ENCODE results near the gene CDK18.

The CDK18 gene

DNA sequence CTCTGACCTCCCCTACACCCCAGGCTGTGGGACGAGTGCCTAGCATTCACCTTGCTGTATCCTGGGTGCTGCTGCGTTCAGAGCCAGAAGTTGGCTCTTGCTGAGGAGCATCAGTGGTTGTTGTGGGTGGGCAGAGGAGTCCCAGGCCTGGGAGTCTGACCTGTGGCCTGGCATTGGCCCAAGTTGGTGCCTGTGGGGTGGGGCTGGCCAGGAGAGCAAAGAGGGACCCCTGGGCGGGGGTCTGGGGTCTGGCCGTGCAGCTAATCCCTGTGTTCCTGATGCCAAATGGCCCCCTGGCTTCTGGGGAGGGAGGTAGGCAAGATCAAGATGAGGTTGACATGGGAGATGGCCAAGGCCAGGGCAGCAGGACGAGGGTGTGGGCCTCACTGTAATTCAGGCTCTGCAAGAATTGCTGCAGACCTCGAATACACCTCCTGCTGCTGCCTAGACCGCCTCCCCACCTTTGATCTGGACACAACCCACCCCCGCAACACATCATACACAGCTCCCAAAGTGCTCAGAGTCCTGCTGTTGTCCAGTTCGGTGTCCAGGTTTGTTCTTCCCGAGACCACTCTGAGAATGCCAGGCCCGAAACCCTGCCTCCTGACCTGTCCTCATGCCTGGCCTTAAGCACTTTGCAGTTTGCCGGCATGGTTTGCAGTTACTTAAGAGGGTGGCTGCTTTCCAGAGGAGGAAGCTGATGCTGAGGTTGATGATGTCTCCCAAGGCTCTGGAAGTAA, 28.7 kb downstream of the CDK18 start:
- Histone ChIP-seq H3K36me3 (ENCODE audit: control insufficient read depth, insufficient read depth, low read length) (no peaks in the 10 kb centered on the region), H2AK5ac (ENCODE audit: low read length) (no peak overlapping the region), H3K56ac (ENCODE audit: low read length) (no peak overlapping the region), H4K8ac (ENCODE audit: low read depth, low read length) (no peak overlapping the region), H3K18ac (ENCODE audit: low read length) (no peak overlapping the region), H3K4me1 (ENCODE audit: control insufficient read depth, low read depth, low read length) (no peaks in the 10 kb centered on the region), H3K4ac (ENCODE audit: low read depth, low read length) (no peak overlapping the region), H3K4me2 (ENCODE audit: low read length) (no peak overlapping the region), H3K4me3 (ENCODE audit: low read length) (no peak overlapping the region), H2BK5ac (ENCODE audit: low read length) (no peak overlapping the region), H2BK15ac (replicated peaks; ENCODE audit: low read depth) (no peak overlapping the region), H3K27me3 (ENCODE audit: insufficient read depth, low read length, poor library complexity) (no peaks in the 10 kb centered on the region), H3K23ac (ENCODE audit: low read length) (no peak overlapping the region), H4K5ac (ENCODE audit: low read length) (no peak overlapping the region), H3K79me1 (ENCODE audit: low read length) (no peaks in the 10 kb centered on the region), H3K9ac (ENCODE audit: low read length) (no peak overlapping the region), H3K27ac (ENCODE audit: low read depth, low read length) (no peak overlapping the region), H3K79me2 (ENCODE audit: control insufficient read depth, insufficient read depth, low read length) (no peaks in the 10 kb centered on the region), H2BK120ac (ENCODE audit: low read depth, low read length) (no peak overlapping the region)
- WGBS (ENCODE audit: extremely low coverage, insufficient coverage, low lambda C conversion rate): no CpG with 5 or more reads among the region's 12 CpGs
- DNase-seq: no peak

DNA sequence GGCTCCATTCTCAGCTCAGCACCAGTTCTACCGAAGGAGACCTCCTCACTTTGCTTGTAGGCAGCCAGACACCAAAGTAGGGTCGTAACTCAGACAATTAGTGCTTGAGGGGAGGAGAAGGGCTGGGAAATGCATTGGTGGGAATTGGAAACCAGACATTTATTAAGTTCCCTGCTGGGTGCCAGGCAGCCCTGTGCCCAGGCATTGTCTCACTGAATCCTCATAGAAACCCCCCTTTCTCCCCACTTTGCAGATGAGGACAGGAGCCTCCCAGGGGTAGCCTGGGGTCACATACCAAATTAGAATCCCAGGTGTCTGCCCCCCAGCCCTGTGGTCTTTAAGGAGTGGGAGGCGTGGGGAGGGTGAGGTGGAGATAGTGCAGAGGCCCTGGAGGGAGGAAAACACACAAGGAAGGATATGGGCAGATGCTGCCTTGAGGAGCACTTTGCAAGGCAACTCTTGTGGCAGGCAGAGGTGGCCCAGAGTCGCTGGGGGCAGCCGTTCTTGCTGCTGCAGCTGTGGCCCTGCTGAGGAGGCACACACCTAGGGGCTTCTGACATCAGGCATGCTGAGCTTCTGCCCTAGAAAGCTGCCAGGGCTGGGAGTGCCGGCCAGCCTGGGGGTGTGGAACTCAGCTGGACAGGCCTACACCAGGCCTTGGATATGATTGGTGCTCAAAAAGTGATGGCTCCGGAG, 29.4 kb downstream of the CDK18 start:
- Histone ChIP-seq H3K4me3 (ENCODE audit: low read length) (no peak overlapping the region), H2BK5ac (ENCODE audit: low read length) (no peak overlapping the region), H3K4me1 (ENCODE audit: control insufficient read depth, low read depth, low read length) (no peaks in the 10 kb centered on the region), H2BK120ac (ENCODE audit: low read depth, low read length) (no peak overlapping the region), H3K56ac (ENCODE audit: low read length) (no peak overlapping the region), H3K18ac (ENCODE audit: low read length) (no peak overlapping the region), H2AK5ac (ENCODE audit: low read length) (no peak overlapping the region), H3K4ac (ENCODE audit: low read depth, low read length) (no peak overlapping the region), H3K79me2 (ENCODE audit: control insufficient read depth, insufficient read depth, low read length) (no peaks in the 10 kb centered on the region), H3K79me1 (ENCODE audit: low read length) (no peaks in the 10 kb centered on the region), H3K23ac (ENCODE audit: low read length) (no peak overlapping the region), H3K36me3 (ENCODE audit: control insufficient read depth, insufficient read depth, low read length) (no peaks in the 10 kb centered on the region), H3K27ac (ENCODE audit: low read depth, low read length) (no peak overlapping the region), H3K9ac (ENCODE audit: low read length) (no peak overlapping the region), H3K27me3 (ENCODE audit: insufficient read depth, low read length, poor library complexity) (no peaks in the 10 kb centered on the region), H2BK15ac (replicated peaks; ENCODE audit: low read depth) (no peak overlapping the region), H3K4me2 (ENCODE audit: low read length) (no peak overlapping the region), H4K8ac (ENCODE audit: low read depth, low read length) (no peak overlapping the region), H4K5ac (ENCODE audit: low read length) (no peak overlapping the region)
- no peak for DNase-seq
- no CpG with 5 or more reads among the region's 7 CpGs for WGBS (ENCODE audit: extremely low coverage, insufficient coverage, low lambda C conversion rate)

DNA sequence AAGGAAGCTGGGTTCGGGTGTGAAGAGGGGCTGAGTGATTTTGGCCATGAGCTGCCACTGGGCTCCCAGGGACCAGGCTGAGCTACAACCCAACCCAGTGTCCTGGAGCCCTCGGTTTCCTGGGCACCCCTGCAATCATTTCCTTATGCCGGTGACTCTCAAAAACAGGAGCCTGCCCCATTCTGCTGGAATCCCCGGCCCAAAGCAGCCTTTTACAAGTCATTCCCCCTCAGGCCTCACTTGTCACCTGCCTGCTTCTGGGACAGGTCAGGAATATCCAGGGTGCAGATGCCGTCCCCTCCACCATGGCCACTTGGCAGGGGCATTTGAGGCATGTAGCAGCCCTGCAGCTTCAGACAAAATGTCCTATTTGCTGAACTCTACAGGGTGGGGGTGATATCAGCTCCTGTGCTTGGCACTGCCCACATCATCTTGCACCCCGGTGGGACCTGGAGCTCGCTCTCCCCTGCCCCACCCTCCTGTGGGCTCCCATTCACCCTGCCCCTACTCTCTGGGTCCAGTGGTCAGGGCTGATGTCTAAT, 30.0 kb downstream of the CDK18 start:
- Histone ChIP-seq H3K4me3 (ENCODE audit: low read length) (no peak overlapping the region), H3K27me3 (ENCODE audit: insufficient read depth, low read length, poor library complexity) (no peaks in the 10 kb centered on the region), H2BK120ac (ENCODE audit: low read depth, low read length) (no peak overlapping the region), H3K18ac (ENCODE audit: low read length) (no peak overlapping the region), H3K4ac (ENCODE audit: low read depth, low read length) (no peak overlapping the region), H2BK15ac (replicated peaks; ENCODE audit: low read depth) (no peak overlapping the region), H3K9ac (ENCODE audit: low read length) (no peak overlapping the region), H2AK5ac (ENCODE audit: low read length) (no peak overlapping the region), H3K79me2 (ENCODE audit: control insufficient read depth, insufficient read depth, low read length) (no peaks in the 10 kb centered on the region), H3K4me1 (ENCODE audit: control insufficient read depth, low read depth, low read length) (no peaks in the 10 kb centered on the region), H4K5ac (ENCODE audit: low read length) (no peak overlapping the region), H3K36me3 (ENCODE audit: control insufficient read depth, insufficient read depth, low read length) (no peaks in the 10 kb centered on the region), H3K56ac (ENCODE audit: low read length) (no peak overlapping the region), H3K4me2 (ENCODE audit: low read length) (no peak overlapping the region), H2BK5ac (ENCODE audit: low read length) (no peak overlapping the region), H3K27ac (ENCODE audit: low read depth, low read length) (no peak overlapping the region), H3K23ac (ENCODE audit: low read length) (no peak overlapping the region), H4K8ac (ENCODE audit: low read depth, low read length) (no peak overlapping the region), H3K79me1 (ENCODE audit: low read length) (no peaks in the 10 kb centered on the region)
- WGBS (ENCODE audit: extremely low coverage, insufficient coverage, low lambda C conversion rate): no CpG with 5 or more reads among the region's 7 CpGs
- no peak for DNase-seq

DNA sequence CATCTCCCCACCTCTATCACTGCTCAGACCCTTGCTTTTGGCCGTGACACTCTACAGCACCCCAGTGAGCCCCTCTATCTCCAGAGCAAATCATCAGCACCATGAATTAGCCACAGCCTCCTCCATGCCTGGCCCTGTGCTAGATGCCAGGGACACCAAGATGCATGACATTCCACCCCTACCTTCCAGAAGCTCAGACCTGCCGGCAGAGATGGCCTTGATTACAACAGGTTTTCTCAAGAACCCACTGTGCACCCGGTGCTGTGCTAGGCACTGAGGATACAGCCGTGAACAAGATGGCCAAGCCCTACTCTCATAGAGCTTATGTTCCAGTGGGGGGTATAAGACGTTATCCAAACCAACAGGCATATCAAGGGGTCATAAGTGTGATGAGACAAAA, 30.6 kb downstream of the CDK18 start:
- no peak overlapping the region for H2BK120ac ChIP-seq (ENCODE audit: low read depth, low read length)
- no peak overlapping the region for H2BK15ac ChIP-seq (replicated peaks; ENCODE audit: low read depth)
- no peak overlapping the region for H3K4me2 ChIP-seq (ENCODE audit: low read length)
- WGBS (ENCODE audit: extremely low coverage, insufficient coverage, low lambda C conversion rate): no CpG with 5 or more reads among the region's 5 CpGs
- H2BK5ac ChIP-seq (ENCODE audit: low read length): no peak overlapping the region
- no peak overlapping the region for H3K27ac ChIP-seq (ENCODE audit: low read depth, low read length)
- H3K4ac ChIP-seq (ENCODE audit: low read depth, low read length): no peak overlapping the region
- DNase-seq: no peak
- H3K9ac ChIP-seq (ENCODE audit: low read length): no peak overlapping the region
- no peaks in the 10 kb centered on the region for H3K79me1 ChIP-seq (ENCODE audit: low read length)
- no peak overlapping the region for H4K8ac ChIP-seq (ENCODE audit: low read depth, low read length)
- no peak overlapping the region for H3K4me3 ChIP-seq (ENCODE audit: low read length)
- no peaks in the 10 kb centered on the region for H3K27me3 ChIP-seq (ENCODE audit: insufficient read depth, low read length, poor library complexity)
- H4K5ac ChIP-seq (ENCODE audit: low read length): no peak overlapping the region
- no peak overlapping the region for H3K18ac ChIP-seq (ENCODE audit: low read length)
- no peak overlapping the region for H2AK5ac ChIP-seq (ENCODE audit: low read length)
- no peak overlapping the region for H3K23ac ChIP-seq (ENCODE audit: low read length)
- no peaks in the 10 kb centered on the region for H3K79me2 ChIP-seq (ENCODE audit: control insufficient read depth, insufficient read depth, low read length)
- H3K36me3 ChIP-seq (ENCODE audit: control insufficient read depth, insufficient read depth, low read length): no peaks in the 10 kb centered on the region
- H3K4me1 ChIP-seq (ENCODE audit: control insufficient read depth, low read depth, low read length): no peaks in the 10 kb centered on the region
- H3K56ac ChIP-seq (ENCODE audit: low read length): no peak overlapping the region

DNA sequence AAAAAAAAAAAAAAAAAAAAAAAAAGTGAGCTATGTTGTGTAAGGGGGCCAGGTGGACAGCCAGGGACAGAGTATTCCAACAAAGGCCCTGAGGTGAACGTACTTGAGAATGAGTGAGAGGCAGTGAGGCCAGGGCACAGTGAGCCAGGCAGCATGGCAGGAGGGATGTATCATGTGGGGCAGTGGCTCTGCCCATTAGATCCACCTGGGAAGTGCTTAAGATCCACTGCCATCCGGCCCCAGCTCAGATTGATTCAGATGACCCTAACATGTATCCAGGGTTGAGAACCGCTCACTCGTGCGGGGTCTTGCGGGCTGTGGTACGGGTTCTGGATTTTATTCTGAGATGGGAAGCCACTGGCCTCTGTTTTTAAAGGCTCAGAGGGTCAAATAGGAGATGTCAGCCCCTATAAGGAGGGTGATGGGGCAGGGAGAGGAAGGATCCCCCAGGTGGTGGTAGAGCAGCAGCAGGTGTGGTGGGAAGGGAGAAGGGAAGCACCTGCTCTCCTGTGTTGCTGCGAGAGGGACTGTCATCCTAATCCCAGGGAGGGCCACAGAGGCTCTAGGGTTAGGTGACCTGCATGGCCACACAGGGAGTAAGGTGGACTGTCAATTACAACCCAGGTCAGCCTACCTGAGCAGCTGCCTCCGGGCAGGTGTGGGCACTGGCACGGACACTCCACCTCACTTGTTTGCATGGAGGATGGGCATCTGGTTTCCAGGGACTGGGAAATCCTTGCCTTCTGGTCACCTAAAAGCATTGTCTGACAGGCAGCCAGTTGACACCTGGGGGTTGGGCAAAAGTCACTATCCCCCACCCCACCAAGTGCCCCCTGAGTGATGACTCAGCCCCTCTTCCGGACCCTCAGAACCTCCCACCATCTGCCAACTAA, 31.6 kb downstream of the CDK18 start:
- no peaks in the 10 kb centered on the region for H3K36me3 ChIP-seq (ENCODE audit: control insufficient read depth, insufficient read depth, low read length)
- no peak overlapping the region for H3K27ac ChIP-seq (ENCODE audit: low read depth, low read length)
- H3K27me3 ChIP-seq (ENCODE audit: insufficient read depth, low read length, poor library complexity): no peaks in the 10 kb centered on the region
- H2BK15ac ChIP-seq (replicated peaks; ENCODE audit: low read depth): no peak overlapping the region
- H3K79me1 ChIP-seq (ENCODE audit: low read length): no peaks in the 10 kb centered on the region
- WGBS (ENCODE audit: extremely low coverage, insufficient coverage, low lambda C conversion rate): no CpG with 5 or more reads among the region's 11 CpGs
- H3K4ac ChIP-seq (ENCODE audit: low read depth, low read length): no peak overlapping the region
- H3K56ac ChIP-seq (ENCODE audit: low read length): no peak overlapping the region
- H3K4me1 ChIP-seq (ENCODE audit: control insufficient read depth, low read depth, low read length): no peaks in the 10 kb centered on the region
- H2AK5ac ChIP-seq (ENCODE audit: low read length): no peak overlapping the region
- H3K79me2 ChIP-seq (ENCODE audit: control insufficient read depth, insufficient read depth, low read length): no peaks in the 10 kb centered on the region
- H3K18ac ChIP-seq (ENCODE audit: low read length): no peak overlapping the region
- no peak overlapping the region for H2BK120ac ChIP-seq (ENCODE audit: low read depth, low read length)
- H3K4me3 ChIP-seq (ENCODE audit: low read length): no peak overlapping the region
- no peak overlapping the region for H3K9ac ChIP-seq (ENCODE audit: low read length)
- no peak overlapping the region for H2BK5ac ChIP-seq (ENCODE audit: low read length)
- no peak overlapping the region for H4K5ac ChIP-seq (ENCODE audit: low read length)
- no peak overlapping the region for H3K4me2 ChIP-seq (ENCODE audit: low read length)
- no peak overlapping the region for H3K23ac ChIP-seq (ENCODE audit: low read length)
- no peak for DNase-seq
- no peak overlapping the region for H4K8ac ChIP-seq (ENCODE audit: low read depth, low read length)
